ENCODE data around the gene TNRC6B. TPM values are rescaled to one million over a fixed set of nuclear protein-coding genes. Genes with fewer than 3 reads are reported as not detected.

Gene TNRC6B
- total and polyA plus RNA-seq, 3 experiments from 2014 or later = 32.8 to 109 (median 37.8) TPM

DNA sequence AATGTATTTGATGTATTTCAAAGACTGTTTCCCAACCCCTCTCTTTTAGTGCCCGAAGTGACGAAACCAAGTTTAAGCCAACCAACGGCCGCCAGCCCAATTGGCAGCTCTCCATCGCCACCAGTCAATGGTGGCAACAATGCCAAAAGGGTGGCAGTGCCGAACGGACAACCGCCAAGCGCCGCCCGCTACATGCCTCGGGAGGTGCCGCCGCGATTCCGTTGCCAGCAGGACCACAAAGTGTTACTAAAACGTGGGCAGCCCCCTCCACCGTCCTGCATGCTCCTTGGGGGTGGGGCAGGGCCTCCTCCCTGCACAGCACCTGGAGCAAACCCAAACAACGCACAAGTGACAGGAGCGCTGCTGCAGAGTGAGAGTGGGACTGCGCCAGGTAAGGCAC, 84.1 kb downstream of the TNRC6B start:
- DNase-seq = no peak
- CTCF ChIA-PET = no interaction called here
- H3K27ac Mint-ChIP-seq = no peak overlapping the region
- H3K9me3 Mint-ChIP-seq = no peaks in the 10 kb centered on the region
- Histone ChIP-seq H3K27ac (ENCODE audit: low read depth, low read length) (no peak overlapping the region), H3K36me3 (ENCODE audit: insufficient read depth, low read length) (peaks cover 31% of the 10 kb centered on the region), H3K4me3 (ENCODE audit: low read length) (no peak overlapping the region), H3K27me3 (ENCODE audit: insufficient read depth, low read length, poor library complexity, severe bottlenecking) (no peaks in the 10 kb centered on the region), H3K9me3 (ENCODE audit: low read length) (no peaks in the 10 kb centered on the region), H3K4me1 (ENCODE audit: insufficient read depth, low read length) (peaks cover 44% of the 10 kb centered on the region)
- H3K27me3 Mint-ChIP-seq = peaks cover 0 to 1% of the 10 kb centered on the region in 2 donors
- peaks cover 68 to 83% (median 81%) of the 10 kb centered on the region in 3 donors for H3K4me1 Mint-ChIP-seq
- H3K36me3 Mint-ChIP-seq = peaks cover 6 to 69% (median 41%) of the 10 kb centered on the region in 3 donors
- POLR2A ChIA-PET = no interaction called here
- H3K4me3 Mint-ChIP-seq = no peak overlapping the region

- no peak for DNase-seq
- Histone ChIP-seq H3K9me3 (ENCODE audit: low read length) (no peaks in the 10 kb centered on the region), H3K27ac (ENCODE audit: low read depth, low read length) (no peak overlapping the region), H3K36me3 (ENCODE audit: insufficient read depth, low read length) (peaks cover 34% of the 10 kb centered on the region), H3K4me3 (ENCODE audit: low read length) (no peak overlapping the region), H3K4me1 (ENCODE audit: insufficient read depth, low read length) (peaks cover 38% of the 10 kb centered on the region), H3K27me3 (ENCODE audit: insufficient read depth, low read length, poor library complexity, severe bottlenecking) (no peaks in the 10 kb centered on the region)
- Mint-ChIP-seq H3K4me1 (peaks cover 60 to 79% (median 76%) of the 10 kb centered on the region in 3 donors), H3K9me3 (no peaks in the 10 kb centered on the region), H3K27ac (peak overlapping the region in 6 of 8 donors; percentile 1 to 68 (median 29)), H3K4me3 (peak overlapping the region in 4 of 7 donors; percentile 20 to 35 (median 22)), H3K27me3 (no peaks in the 10 kb centered on the region), H3K36me3 (peaks cover 6 to 74% (median 39%) of the 10 kb centered on the region in 3 donors)
- ChIA-PET CTCF (interaction anchor here (0.5 to 1.3 kb wide), 3 partner anchors 85 to 199 kb away, joined by 3 to 5 read pairs (median 4); no protein-coding TSS in a partner anchor), POLR2A (interaction anchor here (0.6 kb wide), 1 partner anchor 737 kb away, joined by 3 read pairs; no protein-coding TSS in a partner anchor)
Measured at GRCh38 chr22:40263191-40263590, 85.5 kb downstream of the TNRC6B start.

DNA sequence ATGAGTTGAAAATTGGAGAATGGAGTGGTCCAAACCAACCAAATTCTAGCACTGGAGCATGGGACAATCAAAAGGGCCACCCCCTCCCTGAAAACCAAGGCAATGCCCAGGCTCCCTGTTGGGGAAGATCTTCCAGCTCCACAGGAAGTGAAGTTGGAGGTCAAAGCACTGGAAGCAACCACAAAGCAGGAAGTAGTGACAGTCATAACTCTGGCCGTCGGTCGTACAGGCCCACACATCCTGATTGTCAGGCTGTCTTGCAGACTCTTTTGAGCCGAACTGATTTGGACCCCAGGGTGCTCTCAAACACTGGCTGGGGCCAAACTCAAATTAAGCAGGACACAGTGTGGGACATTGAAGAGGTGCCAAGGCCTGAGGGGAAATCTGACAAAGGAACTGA, 88.1 kb downstream of the TNRC6B start:
- Mint-ChIP-seq H3K4me3 (peak overlapping the region in 3 of 7 donors; percentile 6 to 61 (median 43)), H3K27ac (peak overlapping the region; percentile 48 to 96 (median 74)), H3K27me3 (no peaks in the 10 kb centered on the region), H3K9me3 (no peaks in the 10 kb centered on the region), H3K36me3 (peaks cover 6 to 74% (median 39%) of the 10 kb centered on the region in 3 donors), H3K4me1 (peaks cover 45 to 67% (median 58%) of the 10 kb centered on the region in 3 donors)
- Histone ChIP-seq H3K36me3 (ENCODE audit: insufficient read depth, low read length) (peaks cover 33% of the 10 kb centered on the region), H3K4me1 (ENCODE audit: insufficient read depth, low read length) (peaks cover 32% of the 10 kb centered on the region), H3K9me3 (ENCODE audit: low read length) (no peaks in the 10 kb centered on the region), H3K4me3 (ENCODE audit: low read length) (no peak overlapping the region), H3K27ac (ENCODE audit: low read depth, low read length) (no peak overlapping the region), H3K27me3 (ENCODE audit: insufficient read depth, low read length, poor library complexity, severe bottlenecking) (no peaks in the 10 kb centered on the region)
- no peak for DNase-seq
- ChIA-PET CTCF (no interaction called here), POLR2A (interaction anchor here (1.2 kb wide), 1 partner anchor 88 kb away, joined by 3 read pairs; the partner anchor contains the start of gene TNRC6B)

GRCh38 chr22:40270031-40270430, 92.3 kb downstream of the TNRC6B start:
- Mint-ChIP-seq H3K36me3 (peaks cover 6 to 87% (median 30%) of the 10 kb centered on the region in 3 donors), H3K4me1 (peaks cover 23 to 60% (median 43%) of the 10 kb centered on the region in 3 donors), H3K27ac (peak overlapping the region in 2 of 8 donors; percentile 41 to 60), H3K27me3 (no peaks in the 10 kb centered on the region), H3K4me3 (no peak overlapping the region), H3K9me3 (no peaks in the 10 kb centered on the region)
- Histone ChIP-seq H3K27me3 (ENCODE audit: insufficient read depth, low read length, poor library complexity, severe bottlenecking) (no peaks in the 10 kb centered on the region), H3K4me3 (ENCODE audit: low read length) (no peak overlapping the region), H3K36me3 (ENCODE audit: insufficient read depth, low read length) (peaks cover 33% of the 10 kb centered on the region), H3K4me1 (ENCODE audit: insufficient read depth, low read length) (peaks cover 17% of the 10 kb centered on the region), H3K27ac (ENCODE audit: low read depth, low read length) (no peak overlapping the region), H3K9me3 (ENCODE audit: low read length) (no peaks in the 10 kb centered on the region)
- ChIA-PET CTCF (no interaction called here), POLR2A (interaction anchor here (0.6 kb wide), 1 partner anchor 54 kb away, joined by 5 read pairs; no protein-coding TSS in a partner anchor)
- DNase-seq = no peak

DNA sequence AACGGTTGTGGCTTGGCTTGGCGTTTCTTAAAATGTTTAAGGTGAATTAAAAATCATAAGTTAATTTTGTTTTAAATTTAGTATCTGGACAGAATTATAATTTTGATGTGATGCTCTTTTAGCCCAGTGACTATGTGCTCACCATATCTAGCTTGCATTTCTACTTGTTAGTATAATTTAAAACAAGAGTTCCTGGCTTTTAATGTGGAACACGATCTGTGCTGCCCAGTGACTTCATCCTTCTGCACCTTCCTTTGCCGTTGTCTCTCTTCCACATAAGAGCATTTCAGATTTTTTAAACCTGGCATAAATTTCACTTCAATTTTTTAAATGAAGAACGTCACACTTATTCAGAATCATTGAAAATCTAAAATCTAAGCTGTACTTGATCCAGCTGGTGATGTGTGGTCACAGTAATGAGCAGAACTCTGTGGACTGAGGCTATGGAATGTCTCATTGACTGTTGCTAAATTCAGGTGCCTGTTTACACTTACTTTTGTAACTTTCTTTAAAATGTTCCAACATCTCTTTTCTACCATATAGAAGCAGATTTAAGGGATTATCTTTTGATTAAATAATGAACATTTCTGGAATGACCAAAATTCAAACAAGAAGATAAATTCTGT, 93.1 kb downstream of the TNRC6B start:
- Mint-ChIP-seq H3K27ac (peak overlapping the region in 1 of 8 donors; percentile 23), H3K27me3 (no peaks in the 10 kb centered on the region), H3K36me3 (peaks cover 0 to 84% (median 24%) of the 10 kb centered on the region in 3 donors), H3K4me3 (no peak overlapping the region), H3K9me3 (no peaks in the 10 kb centered on the region), H3K4me1 (peaks cover 18 to 60% (median 43%) of the 10 kb centered on the region in 3 donors)
- CTCF ChIA-PET = interaction anchor here (1.5 kb wide), 1 partner anchor 77 kb away, joined by 5 read pairs; no protein-coding TSS in a partner anchor
- no peaks in the 10 kb centered on the region for H3K9me3 ChIP-seq (ENCODE audit: low read length)
- no peak overlapping the region for H3K4me3 ChIP-seq (ENCODE audit: low read length)
- peaks cover 33% of the 10 kb centered on the region for H3K36me3 ChIP-seq (ENCODE audit: insufficient read depth, low read length)
- no peaks in the 10 kb centered on the region for H3K27me3 ChIP-seq (ENCODE audit: insufficient read depth, low read length, poor library complexity, severe bottlenecking)
- H3K27ac ChIP-seq (ENCODE audit: low read depth, low read length) = no peak overlapping the region
- no peak for DNase-seq
- POLR2A ChIA-PET = interaction anchor here (0.5 to 0.6 kb wide), 2 partner anchors 28 to 55 kb away, joined by 3 read pairs; no protein-coding TSS in a partner anchor
- H3K4me1 ChIP-seq (ENCODE audit: insufficient read depth, low read length) = peaks cover 15% of the 10 kb centered on the region

DNA sequence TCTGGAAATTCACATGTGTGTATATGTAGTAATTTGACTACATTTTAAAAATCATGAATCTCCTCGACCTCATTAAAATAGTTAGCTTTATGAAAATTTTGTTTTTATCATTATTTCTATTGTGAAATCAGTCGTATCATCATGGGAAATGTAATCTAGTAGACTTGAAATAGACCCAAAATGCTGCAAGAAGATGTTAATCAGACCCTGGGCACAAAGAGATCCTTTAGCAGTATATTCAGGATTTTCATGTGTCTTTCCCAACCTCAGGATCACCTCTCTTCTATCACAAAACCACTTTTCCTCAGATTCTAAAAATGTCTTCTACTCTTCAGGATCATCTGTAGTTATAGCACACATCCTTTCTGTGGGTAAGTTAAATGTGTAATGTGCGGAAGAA, 93.7 kb downstream of the TNRC6B start:
- no peak for DNase-seq
- H3K4me3 Mint-ChIP-seq = no peak overlapping the region
- ChIA-PET POLR2A (interaction anchor here (0.6 kb wide), 2 partner anchors 19 to 55 kb away, joined by 3 to 5 read pairs; no protein-coding TSS in a partner anchor), CTCF (interaction anchor here (1.5 kb wide), 1 partner anchor 77 kb away, joined by 5 read pairs; no protein-coding TSS in a partner anchor)
- H3K27me3 Mint-ChIP-seq = no peaks in the 10 kb centered on the region
- peaks cover 27% of the 10 kb centered on the region for H3K36me3 ChIP-seq (ENCODE audit: insufficient read depth, low read length)
- no peak overlapping the region for H3K27ac ChIP-seq (ENCODE audit: low read depth, low read length)
- no peaks in the 10 kb centered on the region for H3K9me3 Mint-ChIP-seq
- H3K4me1 ChIP-seq (ENCODE audit: insufficient read depth, low read length) = peaks cover 15% of the 10 kb centered on the region
- peaks cover 0 to 83% (median 21%) of the 10 kb centered on the region in 3 donors for H3K36me3 Mint-ChIP-seq
- no peak overlapping the region for H3K4me3 ChIP-seq (ENCODE audit: low read length)
- peak overlapping the region in 2 of 8 donors; percentile 3 to 32 for H3K27ac Mint-ChIP-seq
- H3K4me1 Mint-ChIP-seq = peaks cover 17 to 60% (median 43%) of the 10 kb centered on the region in 3 donors
- H3K27me3 ChIP-seq (ENCODE audit: insufficient read depth, low read length, poor library complexity, severe bottlenecking) = no peaks in the 10 kb centered on the region
- no peaks in the 10 kb centered on the region for H3K9me3 ChIP-seq (ENCODE audit: low read length)

DNA sequence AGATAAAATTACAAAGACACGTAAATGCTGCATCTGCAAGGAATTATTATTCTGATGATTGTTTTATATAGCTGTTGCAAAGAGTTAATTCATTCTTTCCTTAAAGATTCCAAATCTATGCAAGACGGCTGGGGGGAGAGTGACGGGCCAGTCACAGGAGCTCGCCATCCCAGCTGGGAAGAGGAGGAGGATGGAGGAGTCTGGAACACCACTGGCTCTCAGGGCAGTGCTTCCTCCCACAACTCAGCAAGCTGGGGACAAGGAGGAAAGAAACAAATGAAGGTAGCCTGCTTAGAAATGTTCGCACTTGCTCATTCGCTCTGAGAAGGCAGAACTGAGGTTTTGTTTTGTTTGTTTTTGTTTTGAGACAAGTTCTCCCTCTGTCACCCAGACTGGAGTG, 95.6 kb downstream of the TNRC6B start:
- POLR2A ChIA-PET = no interaction called here
- no peak overlapping the region for H3K4me3 Mint-ChIP-seq
- Histone ChIP-seq H3K36me3 (ENCODE audit: insufficient read depth, low read length) (peaks cover 27% of the 10 kb centered on the region), H3K27ac (ENCODE audit: low read depth, low read length) (no peak overlapping the region), H3K9me3 (ENCODE audit: low read length) (no peaks in the 10 kb centered on the region), H3K4me3 (ENCODE audit: low read length) (no peak overlapping the region), H3K4me1 (ENCODE audit: insufficient read depth, low read length) (peaks cover 30% of the 10 kb centered on the region), H3K27me3 (ENCODE audit: insufficient read depth, low read length, poor library complexity, severe bottlenecking) (no peaks in the 10 kb centered on the region)
- DNase-seq = no peak
- CTCF ChIA-PET = no interaction called here
- peak overlapping the region in 5 of 8 donors; percentile 12 to 82 (median 50) for H3K27ac Mint-ChIP-seq
- no peaks in the 10 kb centered on the region for H3K9me3 Mint-ChIP-seq
- H3K36me3 Mint-ChIP-seq = peaks cover 0 to 82% (median 24%) of the 10 kb centered on the region in 3 donors
- no peaks in the 10 kb centered on the region for H3K27me3 Mint-ChIP-seq
- H3K4me1 Mint-ChIP-seq = peaks cover 28 to 61% (median 50%) of the 10 kb centered on the region in 3 donors
